NCI-H510A (cell line): ENCODE measurements around the gene LDLRAD4.

Source experiments
- DNase-seq: peaks from one replicate; lab custom pipeline; 2025; lab: John Stamatoyannopoulos, UW

The LDLRAD4 gene

GRCh38 chr18:13572721-13573120 lies 354.2 kb downstream of the LDLRAD4 start:
- DNase-seq, result no peak

GRCh38 chr18:13573750-13574149 lies 355.2 kb downstream of the LDLRAD4 start:
- no peak for DNase-seq

GRCh38 chr18:13574355-13574754 lies 355.8 kb downstream of the LDLRAD4 start:
- no peak for DNase-seq

- DNase-seq, result no peak
Measured at GRCh38 chr18:13574761-13575160, 356.2 kb downstream of the LDLRAD4 start.

- no peak for DNase-seq
Measured at GRCh38 chr18:13576598-13576997, 358.0 kb downstream of the LDLRAD4 start.

- DNase-seq, result no peak
Measured at GRCh38 chr18:13577091-13577697, 358.6 kb downstream of the LDLRAD4 start.

- no peak for DNase-seq
Measured at GRCh38 chr18:13577781-13578180, 359.2 kb downstream of the LDLRAD4 start.

GRCh38 chr18:13578400-13578799 lies 359.8 kb downstream of the LDLRAD4 start:
- DNase-seq, result no peak

- no peak for DNase-seq
Measured at GRCh38 chr18:13579874-13580273, 361.3 kb downstream of the LDLRAD4 start.

- DNase-seq, result no peak
Measured at GRCh38 chr18:13580351-13580750, 361.8 kb downstream of the LDLRAD4 start.

- no peak for DNase-seq
Measured at GRCh38 chr18:13580991-13581390, 362.4 kb downstream of the LDLRAD4 start.

- DNase-seq, result no peak
Measured at GRCh38 chr18:13581496-13582177, 363.1 kb downstream of the LDLRAD4 start.

GRCh38 chr18:13582178-13582670 lies 363.7 kb downstream of the LDLRAD4 start:
- DNase-seq, result no peak

- DNase-seq, result no peak
Measured at GRCh38 chr18:13583576-13584550, 365.3 kb downstream of the LDLRAD4 start.

- no peak for DNase-seq
Measured at GRCh38 chr18:13584825-13585224, 366.3 kb downstream of the LDLRAD4 start.

GRCh38 chr18:13585379-13586153 lies 367.0 kb downstream of the LDLRAD4 start:
- DNase-seq, result no peak

GRCh38 chr18:13587001-13587400 lies 368.4 kb downstream of the LDLRAD4 start:
- no peak for DNase-seq

- no peak for DNase-seq
Measured at GRCh38 chr18:13587477-13587876, 368.9 kb downstream of the LDLRAD4 start.

GRCh38 chr18:13587937-13588336 lies 369.4 kb downstream of the LDLRAD4 start:
- no peak for DNase-seq

GRCh38 chr18:13589316-13589715 lies 370.8 kb downstream of the LDLRAD4 start:
- no peak for DNase-seq

GRCh38 chr18:13589943-13590342 lies 371.4 kb downstream of the LDLRAD4 start:
- DNase-seq, result no peak

GRCh38 chr18:13592246-13592645 lies 373.7 kb downstream of the LDLRAD4 start:
- DNase-seq, result no peak
